ELR (cell line): ENCODE measurements around the gene PGAP1.

Source experiments
- DNase-seq: peaks from one replicate; pipeline ENCODE4 v3.0.0-alpha.2; 2015; ENCODE audit warnings: low read depth

PGAP1 gene

DNA sequence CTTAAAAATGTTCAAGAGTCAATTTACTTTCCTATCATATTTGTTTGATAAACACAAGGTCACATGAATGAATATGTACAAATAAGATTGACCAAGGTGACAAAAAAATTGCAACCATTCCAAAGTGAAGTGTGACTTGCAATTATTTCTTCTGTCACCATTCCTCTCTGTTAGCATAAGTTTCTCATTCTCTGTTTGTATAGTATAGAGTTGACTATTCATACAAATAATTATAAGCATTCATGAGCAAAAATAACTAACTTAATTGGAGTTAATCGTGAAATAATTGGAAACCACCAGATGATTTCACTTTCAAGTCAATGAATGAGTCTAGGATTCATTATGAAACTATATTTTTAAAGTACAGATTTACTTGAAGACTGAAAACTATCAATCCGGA lies 42.1 kb downstream of the PGAP1 start:
- DNase-seq = no peak

GRCh38 chr2:196876364-196876763 lies 50.1 kb downstream of the PGAP1 start:
- no peak for DNase-seq

DNA sequence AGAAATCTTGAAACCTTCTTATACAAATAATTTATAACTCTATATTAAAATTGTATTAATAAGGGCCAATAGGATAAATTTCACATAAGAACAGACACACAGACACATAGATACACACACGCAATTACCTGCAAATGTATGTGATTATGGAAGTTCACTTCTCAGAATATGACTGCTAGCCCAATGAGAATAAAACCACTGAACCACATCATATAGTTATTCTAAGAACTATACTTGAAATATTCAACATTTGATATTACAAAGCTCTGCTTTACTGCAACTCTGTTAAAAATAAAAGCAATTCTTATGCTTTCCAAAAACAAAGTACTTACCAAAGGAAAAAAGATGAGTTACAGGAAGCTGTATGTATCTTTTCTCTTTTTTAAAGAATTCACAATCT lies 51.1 kb downstream of the PGAP1 start:
- no peak for DNase-seq

- DNase-seq = no peak
Measured at GRCh38 chr2:196873511-196873910, 53.0 kb downstream of the PGAP1 start.

- no peak for DNase-seq
Measured at GRCh38 chr2:196854629-196855028, 71.9 kb downstream of the PGAP1 start.

- DNase-seq = no peak
Measured at GRCh38 chr2:196853301-196854087, 73.0 kb downstream of the PGAP1 start.

DNA sequence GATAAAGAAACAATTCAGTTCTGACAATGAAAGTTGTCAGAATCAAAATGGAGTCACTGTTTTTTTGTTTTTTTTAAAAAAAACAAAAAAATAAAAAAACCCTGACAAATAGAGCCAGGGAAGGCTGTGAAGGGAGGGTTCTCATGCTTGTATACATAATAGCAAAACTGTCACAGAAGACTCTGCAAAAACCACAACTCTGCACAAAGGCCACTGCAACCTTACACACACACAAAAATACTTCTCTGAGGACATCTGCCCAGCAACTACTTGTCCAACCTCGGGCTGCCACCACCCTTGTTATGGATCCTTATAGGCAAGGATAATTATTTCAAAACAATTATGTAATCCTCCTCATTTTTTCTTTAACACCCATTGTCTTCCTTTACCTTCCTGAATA lies 75.4 kb downstream of the PGAP1 start:
- DNase-seq = no peak

- peak; percentile 61 for DNase-seq
Measured at GRCh38 chr2:196849895-196850294, 76.6 kb downstream of the PGAP1 start.

GRCh38 chr2:196846295-196846694 lies 80.2 kb downstream of the PGAP1 start:
- no peak for DNase-seq

GRCh38 chr2:196845371-196845770 lies 81.1 kb downstream of the PGAP1 start:
- no peak for DNase-seq

DNA sequence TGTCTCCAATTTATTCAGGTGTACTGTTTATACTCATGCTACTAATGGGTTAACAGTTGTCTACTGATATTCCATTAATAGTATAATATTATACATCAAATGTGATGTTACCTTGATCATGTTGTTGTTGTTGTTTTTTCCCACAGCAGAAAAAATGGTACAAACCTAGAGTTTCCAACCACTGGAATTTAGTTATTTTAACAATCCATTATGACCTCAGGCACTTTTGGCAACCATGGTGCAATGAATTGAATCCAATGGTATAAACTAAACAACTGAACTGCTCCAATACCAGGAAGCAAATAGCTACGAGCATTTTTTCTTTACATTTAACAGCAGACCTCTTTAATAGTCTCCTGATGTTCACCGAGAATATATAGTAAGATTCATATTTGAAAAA lies 86.3 kb downstream of the PGAP1 start:
- no peak for DNase-seq

GRCh38 chr2:196839574-196839973 lies 86.9 kb downstream of the PGAP1 start:
- no peak for DNase-seq

DNA sequence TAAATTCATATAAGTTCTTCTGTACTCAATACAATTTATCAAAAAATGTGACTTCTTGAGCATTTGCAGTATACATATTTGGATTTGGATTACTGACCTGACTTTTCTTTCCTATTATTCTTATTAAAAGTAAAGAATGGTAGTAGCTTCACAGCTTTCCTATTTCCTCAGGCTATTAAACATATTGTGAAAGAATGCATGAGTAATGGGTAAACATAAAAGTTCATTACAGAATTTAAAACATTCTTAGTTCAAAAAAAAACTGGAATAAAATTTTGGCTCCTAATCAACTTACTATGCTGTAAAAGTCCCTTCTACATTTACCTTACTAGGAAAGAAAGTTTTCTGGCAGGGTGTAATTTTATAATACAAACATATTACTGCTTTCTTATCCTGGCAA lies 90.1 kb downstream of the PGAP1 start:
- DNase-seq = peak; percentile 65

- no peak for DNase-seq
Measured at GRCh38 chr2:196830701-196831100, 95.8 kb downstream of the PGAP1 start.

- no peak for DNase-seq
Measured at GRCh38 chr2:196827356-196827755, 99.2 kb downstream of the PGAP1 start.

GRCh38 chr2:196823750-196824522 lies 102.6 kb downstream of the PGAP1 start:
- DNase-seq = peak; percentile 88

DNA sequence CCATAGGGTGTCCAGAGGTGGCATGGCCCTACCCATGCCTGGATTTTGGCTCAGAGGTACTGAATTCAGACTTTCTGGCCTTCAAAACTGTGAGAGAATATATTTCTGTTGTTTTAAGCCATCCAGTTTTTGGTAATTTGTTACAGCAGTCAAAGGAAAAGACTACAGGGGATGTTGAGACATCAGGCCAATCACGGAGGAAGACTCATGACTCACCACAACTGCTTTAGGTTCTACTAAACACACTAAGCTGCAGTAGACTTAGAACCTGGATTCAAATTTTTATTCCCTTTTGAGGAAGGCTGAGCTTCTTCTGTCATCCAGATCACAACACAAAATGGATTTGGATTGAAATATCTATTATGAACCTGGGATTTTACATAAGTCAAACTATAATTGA lies 105.3 kb downstream of the PGAP1 start:
- DNase-seq = peak; percentile 76

DNA sequence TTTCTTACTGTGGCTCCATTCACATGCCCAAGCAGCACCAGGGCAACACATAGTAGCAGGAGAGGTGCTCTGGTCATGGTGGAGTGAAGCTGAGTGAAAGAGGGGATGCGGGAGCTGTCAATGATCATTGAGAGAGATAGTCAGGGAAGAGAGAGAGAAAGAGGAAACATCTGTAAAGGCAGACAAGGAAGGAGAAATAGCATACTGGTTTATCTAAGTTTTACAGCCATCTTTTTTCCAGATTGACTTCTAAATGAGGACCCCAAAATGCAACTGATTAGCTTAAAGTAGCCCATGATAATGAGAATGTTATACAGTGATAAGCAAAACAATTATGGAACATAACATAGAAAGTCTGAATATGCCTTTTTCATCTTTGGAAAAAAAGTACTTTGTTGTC lies 117.2 kb downstream of the PGAP1 start, which contains the start of gene C2orf66:
Gene C2orf66, minus strand, starts transcription at position 96 of the 400 bp plus-strand sequence. Its CDS starts 19 bp downstream, at position 77.
- no peak for DNase-seq

DNA sequence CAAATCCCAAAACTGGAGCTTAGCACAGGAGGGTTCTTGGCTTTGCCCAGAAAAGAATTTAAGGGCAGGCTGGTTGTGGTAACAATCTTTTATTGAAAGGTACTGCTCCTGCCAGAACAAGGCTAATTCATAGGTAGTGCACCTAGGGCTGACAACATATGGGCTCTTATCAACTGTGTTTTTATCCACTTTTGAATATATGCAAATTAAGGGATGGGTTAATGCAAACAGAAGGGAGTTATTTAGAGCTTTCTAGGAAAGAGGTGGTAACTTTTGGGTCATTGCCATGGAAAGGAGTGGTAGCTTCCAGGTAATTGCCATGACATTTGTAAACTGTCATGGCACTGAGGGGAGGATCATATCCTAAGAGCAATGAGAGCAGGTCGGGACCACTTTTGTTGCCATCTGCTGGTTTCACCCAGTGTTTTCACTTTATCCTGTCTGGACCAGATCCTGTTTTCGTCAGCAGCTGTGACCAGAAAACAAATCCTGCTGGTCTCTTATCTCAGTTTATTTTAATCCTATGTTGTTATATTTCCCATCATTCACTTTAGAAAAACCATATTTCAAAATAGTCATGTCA lies 118.3 kb downstream of the PGAP1 start:
- DNase-seq = peak; percentile 36

DNA sequence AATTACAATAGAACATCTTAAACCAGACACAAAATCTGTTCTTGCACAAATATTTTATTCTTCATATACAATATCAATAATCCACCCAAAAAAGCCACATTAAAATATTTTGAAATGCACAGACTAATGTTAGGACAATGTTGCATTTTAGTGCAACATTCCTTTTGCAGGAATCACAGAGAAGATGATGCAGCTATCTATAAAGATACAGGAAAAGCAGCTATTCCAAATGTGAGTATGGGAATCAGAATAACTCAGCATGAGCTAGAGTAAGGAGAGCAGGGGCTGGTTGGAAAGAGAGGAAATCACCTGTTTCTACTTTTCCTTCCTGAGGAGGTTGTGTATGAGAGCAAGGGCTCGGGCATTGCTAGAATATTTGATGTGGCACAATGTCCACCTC lies 122.1 kb downstream of the PGAP1 start:
- DNase-seq = peak; percentile 41

- DNase-seq = no peak
Measured at GRCh38 chr2:196802401-196802800, 124.1 kb downstream of the PGAP1 start.

GRCh38 chr2:196801674-196802261 lies 124.7 kb downstream of the PGAP1 start:
- peak; percentile 69 for DNase-seq

GRCh38 chr2:196798980-196799379 lies 127.5 kb downstream of the PGAP1 start:
- DNase-seq = peak; percentile 18
